ENCODE measurements around the gene TMEM243. TPM values are rescaled to one million over a fixed set of nuclear protein-coding genes. Genes with fewer than 3 reads are reported as not detected.

The TMEM243 gene
- polyA plus RNA-seq, 1 donor from 2014 or later = 3.7 TPM

DNA sequence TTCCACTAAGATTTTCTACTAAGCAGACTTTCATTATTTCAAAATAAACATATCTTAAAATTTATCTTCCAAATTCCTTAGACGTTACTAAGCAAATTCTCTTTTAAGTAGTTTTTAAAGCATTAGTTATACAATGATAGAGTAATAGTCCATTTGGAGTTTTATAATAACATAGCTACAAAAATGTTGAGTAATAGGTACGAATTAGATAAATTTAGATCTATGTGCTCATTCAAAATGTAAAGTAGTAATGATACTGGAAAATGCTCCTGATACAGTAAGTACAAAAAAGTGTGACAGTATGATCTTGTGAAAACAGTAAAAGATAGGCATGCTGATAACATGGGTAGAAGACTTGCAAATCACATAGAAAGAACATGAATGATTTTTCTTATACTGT lies 62.8 kb downstream of the TMEM243 start:
- no peak overlapping the region for H3K4me2 ChIP-seq (ENCODE audit: low read length)
- H3K79me2 ChIP-seq (replicated peaks; ENCODE audit: insufficient read depth, low read length) = peaks cover 74% of the 10 kb centered on the region
- no peak overlapping the region for H3K27ac ChIP-seq (ENCODE audit: low read length)
- peak overlapping the region; percentile 81 for H3K4me3 ChIP-seq (ENCODE audit: low read length)
- H3K9me3 ChIP-seq (ENCODE audit: low read length) = no peaks in the 10 kb centered on the region
- no peaks in the 10 kb centered on the region for H4K20me1 ChIP-seq (ENCODE audit: insufficient read depth)
- H3K9me2 ChIP-seq (ENCODE audit: insufficient read depth, low read length) = no peaks in the 10 kb centered on the region
- peaks cover 3% of the 10 kb centered on the region for H3F3A ChIP-seq (ENCODE audit: insufficient read depth, low read length, poor library complexity, severe bottlenecking)
- no peaks in the 10 kb centered on the region for H3K36me3 ChIP-seq (ENCODE audit: insufficient read depth, low read length)
- no peaks in the 10 kb centered on the region for H3K27me3 ChIP-seq (ENCODE audit: insufficient read depth, low read depth, low read length)
- TF ChIP-seq MXI1 (conservative IDR thresholded peaks at IDR 0.05; ENCODE audit: poor library complexity, severe bottlenecking) = no peak
- no peak for TF ChIP-seq REST (IDR thresholded peaks at IDR 0.05; ENCODE audit: borderline replicate concordance)
- no peak for TF ChIP-seq RAD21 (conservative IDR thresholded peaks at IDR 0.05)
- no peak for TF ChIP-seq EP300 (conservative IDR thresholded peaks at IDR 0.05; ENCODE audit: poor library complexity, severe bottlenecking)
- no peak for TF ChIP-seq EZH2 (IDR thresholded peaks at IDR 0.05; ENCODE audit: borderline replicate concordance, insufficient read depth, low read length, poor library complexity, severe bottlenecking)
- TF ChIP-seq TAF1 (IDR thresholded peaks at IDR 0.05; ENCODE audit: low read depth) = no peak
- no peak for TF ChIP-seq CTCF (IDR thresholded peaks at IDR 0.05; ENCODE audit: poor library complexity, severe bottlenecking)
- TF ChIP-seq SMC3 (conservative IDR thresholded peaks at IDR 0.05; ENCODE audit: poor library complexity) = no peak
- TF ChIP-seq POLR2AphosphoS5 (IDR thresholded peaks at IDR 0.05) = no peak
- no peak overlapping the region for H2AFZ ChIP-seq (ENCODE audit: low read depth, low read length)
- H3K9ac ChIP-seq (ENCODE audit: low read length) = no peak overlapping the region

DNA sequence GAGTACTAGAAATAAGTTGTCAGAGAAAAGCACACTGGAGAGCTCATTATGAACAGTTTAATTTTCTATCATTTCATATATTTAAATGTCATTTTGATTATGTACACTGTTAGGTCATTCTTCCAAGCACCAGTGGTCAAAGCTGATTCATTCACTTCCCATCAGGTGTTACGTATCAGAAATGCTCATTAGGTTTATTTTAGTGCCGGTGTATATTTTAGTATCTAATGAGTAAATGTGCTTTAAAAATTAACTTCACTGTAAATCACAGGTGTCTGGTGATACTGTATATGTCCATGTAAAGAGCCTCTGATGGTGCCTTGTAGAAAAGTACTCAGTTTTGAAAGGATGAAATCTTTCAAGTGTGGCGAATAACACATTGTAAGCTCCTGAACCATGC lies 63.7 kb downstream of the TMEM243 start:
- no peaks in the 10 kb centered on the region for H4K20me1 ChIP-seq (ENCODE audit: insufficient read depth)

More for the DNA sequence above, 63.7 kb downstream of the TMEM243 start:
- Histone ChIP-seq H3K9me3 (ENCODE audit: low read length) (no peaks in the 10 kb centered on the region), H3K4me2 (ENCODE audit: low read length) (no peak overlapping the region), H3K9ac (ENCODE audit: low read length) (no peak overlapping the region), H3K27ac (ENCODE audit: low read length) (no peak overlapping the region), H3F3A (ENCODE audit: insufficient read depth, low read length, poor library complexity, severe bottlenecking) (peaks cover 3% of the 10 kb centered on the region), H3K79me2 (replicated peaks; ENCODE audit: insufficient read depth, low read length) (peaks cover 74% of the 10 kb centered on the region), H3K36me3 (ENCODE audit: insufficient read depth, low read length) (no peaks in the 10 kb centered on the region), H3K27me3 (ENCODE audit: insufficient read depth, low read depth, low read length) (no peaks in the 10 kb centered on the region), H3K9me2 (ENCODE audit: insufficient read depth, low read length) (no peaks in the 10 kb centered on the region), H2AFZ (ENCODE audit: low read depth, low read length) (no peak overlapping the region), H3K4me3 (ENCODE audit: low read length) (peak overlapping the region; percentile 81)
- TF ChIP-seq CTCF (IDR thresholded peaks at IDR 0.05; ENCODE audit: poor library complexity, severe bottlenecking) (no peak), POLR2AphosphoS5 (IDR thresholded peaks at IDR 0.05) (no peak), EP300 (conservative IDR thresholded peaks at IDR 0.05; ENCODE audit: poor library complexity, severe bottlenecking) (no peak), REST (IDR thresholded peaks at IDR 0.05; ENCODE audit: borderline replicate concordance) (no peak), RAD21 (conservative IDR thresholded peaks at IDR 0.05) (no peak), TAF1 (IDR thresholded peaks at IDR 0.05; ENCODE audit: low read depth) (no peak), EZH2 (IDR thresholded peaks at IDR 0.05; ENCODE audit: borderline replicate concordance, insufficient read depth, low read length, poor library complexity, severe bottlenecking) (no peak), MXI1 (conservative IDR thresholded peaks at IDR 0.05; ENCODE audit: poor library complexity, severe bottlenecking) (no peak), SMC3 (conservative IDR thresholded peaks at IDR 0.05; ENCODE audit: poor library complexity) (no peak)
